Osteoblast (primary cell): ENCODE results near the gene RDX. TPM values are rescaled to one million over a fixed set of nuclear protein-coding genes. Genes with fewer than 3 reads are reported as not detected.

Experiments
- DNase-seq: peaks from one replicate; pipeline ENCODE4 v3.0.0; 2011; ENCODE audit warnings: low spot score, mixed read lengths; ENCODE audit not compliant: insufficient read length; ENCODE audit errors: missing footprints
- H2AFZ ChIP-seq: 2 replicates; pipeline ENCODE4 v1.6.0; 2011; ENCODE audit warnings: mild to moderate bottlenecking, low read length
- H3K27ac ChIP-seq: 2 replicates; pipeline ENCODE4 v1.5.1; 2011; ENCODE audit warnings: mild to moderate bottlenecking, low read depth, low read length, moderate library complexity
- H3K27me3 ChIP-seq: 2 replicates; pipeline ENCODE4 v1.6.0; 2012; ENCODE audit warnings: mild to moderate bottlenecking, control low read depth, inconsistent platforms, low read length, moderate library complexity; ENCODE audit not compliant: insufficient read depth
- H3K36me3 ChIP-seq: 2 replicates; pipeline ENCODE4 v1.5.1; 2011; ENCODE audit warnings: mild to moderate bottlenecking, low read length, control low read depth, moderate library complexity; ENCODE audit not compliant: insufficient read depth
- H3K4me1 ChIP-seq: 2 replicates; pipeline ENCODE4 v1.5.1; 2011; ENCODE audit warnings: mild to moderate bottlenecking, low read length, control low read depth, moderate library complexity; ENCODE audit not compliant: insufficient read depth
- H3K4me2 ChIP-seq: 2 replicates; pipeline ENCODE4 v1.6.0; 2011; ENCODE audit warnings: mild to moderate bottlenecking, low read length; ENCODE audit not compliant: insufficient read depth
- H3K4me3 ChIP-seq: fragments of 200-600 bp; sonication (generic); 3 replicates; pipeline ENCODE4 v1.5.1; 2012; ENCODE audit warnings: mild to moderate bottlenecking, low read length, inconsistent platforms; ENCODE audit not compliant: insufficient read depth
- H3K79me2 ChIP-seq: 2 replicates; pipeline ENCODE4 v1.6.0; 2012; ENCODE audit warnings: mild to moderate bottlenecking, low read length, control low read depth, inconsistent platforms; ENCODE audit not compliant: insufficient read depth
- H3K9me3 ChIP-seq: 2 replicates; pipeline ENCODE4 v1.5.1; 2011; ENCODE audit warnings: low read depth, low read length, control low read depth
- H4K20me1 ChIP-seq: 2 replicates; pipeline ENCODE4 v1.6.0; 2012; ENCODE audit warnings: mild to moderate bottlenecking, low read length, control low read depth; ENCODE audit not compliant: insufficient read depth
- total RNA-seq: library from RNA; depleted of rRNA; stranded (reverse); fragments of >200 nt; gene quantifications from 2 replicates; pipeline ENCODE4 v1.2.3, GENCODE V29; 2012
- TF ChIP-seq, protein P1 (sequence below): IDR thresholded peaks from 2 replicates; pipeline ENCODE4 v1.5.1; 2011; ENCODE audit warnings: mild to moderate bottlenecking, low read depth, low read length, moderate library complexity; ENCODE audit errors: extremely low read depth

Gene RDX
- total RNA-seq, 1 donor: 79.3 TPM

DNA sequence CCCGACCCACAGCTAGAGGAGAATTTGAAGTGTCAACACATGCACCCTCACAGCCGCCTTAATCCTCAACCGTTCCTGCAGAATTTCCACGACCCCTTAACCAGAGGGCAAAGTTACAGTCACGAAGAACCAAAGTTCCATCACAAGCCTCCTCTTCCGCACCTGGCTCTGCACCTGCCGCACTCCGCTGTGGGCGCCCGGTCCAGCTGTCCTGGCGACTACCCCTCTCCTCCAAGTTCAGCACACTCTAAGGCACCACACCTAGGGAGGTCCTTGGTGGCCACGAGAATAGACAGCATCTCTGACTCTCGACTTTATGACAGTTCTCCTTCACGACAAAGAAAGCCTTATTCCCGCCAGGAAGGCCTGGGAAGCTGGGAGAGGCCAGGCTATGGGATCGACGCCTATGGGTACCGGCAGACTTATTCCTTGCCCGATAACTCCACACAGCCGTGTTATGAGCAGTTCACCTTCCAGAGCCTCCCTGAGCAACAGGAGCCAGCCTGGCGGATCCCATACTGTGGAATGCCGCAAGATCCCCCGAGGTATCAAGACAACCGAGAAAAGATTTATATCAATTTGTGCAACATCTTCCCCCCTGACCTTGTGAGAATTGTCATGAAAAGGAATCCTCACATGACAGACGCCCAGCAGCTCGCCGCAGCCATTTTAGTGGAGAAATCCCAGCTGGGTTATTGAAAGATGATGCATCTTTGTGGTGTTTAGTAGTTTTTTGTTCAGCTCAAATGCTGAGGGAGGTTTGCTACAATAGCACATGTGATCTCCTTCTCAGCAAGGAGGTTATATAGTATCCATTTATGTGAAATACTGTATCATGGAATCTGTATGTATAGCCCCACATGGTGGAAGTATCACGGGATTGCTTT, 131.1 kb downstream of the RDX start:
- TF ChIP-seq, protein P1, sequence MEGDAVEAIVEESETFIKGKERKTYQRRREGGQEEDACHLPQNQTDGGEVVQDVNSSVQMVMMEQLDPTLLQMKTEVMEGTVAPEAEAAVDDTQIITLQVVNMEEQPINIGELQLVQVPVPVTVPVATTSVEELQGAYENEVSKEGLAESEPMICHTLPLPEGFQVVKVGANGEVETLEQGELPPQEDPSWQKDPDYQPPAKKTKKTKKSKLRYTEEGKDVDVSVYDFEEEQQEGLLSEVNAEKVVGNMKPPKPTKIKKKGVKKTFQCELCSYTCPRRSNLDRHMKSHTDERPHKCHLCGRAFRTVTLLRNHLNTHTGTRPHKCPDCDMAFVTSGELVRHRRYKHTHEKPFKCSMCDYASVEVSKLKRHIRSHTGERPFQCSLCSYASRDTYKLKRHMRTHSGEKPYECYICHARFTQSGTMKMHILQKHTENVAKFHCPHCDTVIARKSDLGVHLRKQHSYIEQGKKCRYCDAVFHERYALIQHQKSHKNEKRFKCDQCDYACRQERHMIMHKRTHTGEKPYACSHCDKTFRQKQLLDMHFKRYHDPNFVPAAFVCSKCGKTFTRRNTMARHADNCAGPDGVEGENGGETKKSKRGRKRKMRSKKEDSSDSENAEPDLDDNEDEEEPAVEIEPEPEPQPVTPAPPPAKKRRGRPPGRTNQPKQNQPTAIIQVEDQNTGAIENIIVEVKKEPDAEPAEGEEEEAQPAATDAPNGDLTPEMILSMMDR: no peak
- DNase-seq: no peak
- Histone ChIP-seq H3K4me2 (no peak overlapping the region), H3K27me3 (no peaks in the 10 kb centered on the region), H3K79me2 (no peaks in the 10 kb centered on the region), H4K20me1 (no peaks in the 10 kb centered on the region), H3K36me3 (peaks cover 15% of the 10 kb centered on the region), H3K9me3 (no peaks in the 10 kb centered on the region), H3K4me1 (no peaks in the 10 kb centered on the region), H2AFZ (no peak overlapping the region), H3K27ac (no peak overlapping the region), H3K4me3 (no peak overlapping the region)

- H3K27me3 ChIP-seq: no peaks in the 10 kb centered on the region
- no peaks in the 10 kb centered on the region for H3K9me3 ChIP-seq
Measured at GRCh38 chr11:110162216-110162615, 134.2 kb downstream of the RDX start.

DNA sequence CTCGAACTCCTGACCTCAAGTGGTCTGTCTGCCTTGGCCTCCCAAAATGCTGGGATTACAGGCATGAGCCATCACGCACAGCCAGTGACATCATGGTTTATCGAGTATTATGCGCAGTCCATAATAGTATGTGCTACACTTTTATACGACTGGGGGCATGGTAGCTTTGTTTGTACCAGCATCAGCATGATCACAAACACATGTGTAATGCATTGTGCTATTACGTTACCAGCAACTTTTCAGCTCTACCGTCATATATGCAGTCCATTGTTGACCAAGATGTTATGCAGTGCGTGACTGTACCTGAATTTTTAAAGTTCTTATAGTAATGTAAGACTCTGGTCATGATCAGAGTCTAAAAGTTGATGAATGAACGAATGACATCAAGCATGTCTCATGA, 135.4 kb downstream of the RDX start:
- H4K20me1 ChIP-seq: no peaks in the 10 kb centered on the region
- H3K27me3 ChIP-seq: no peaks in the 10 kb centered on the region
- no peak overlapping the region for H2AFZ ChIP-seq
- no peaks in the 10 kb centered on the region for H3K79me2 ChIP-seq
- H3K4me3 ChIP-seq: no peak overlapping the region
- no peaks in the 10 kb centered on the region for H3K4me1 ChIP-seq
- TF ChIP-seq, protein P1: no peak
- H3K36me3 ChIP-seq: peaks cover 15% of the 10 kb centered on the region
- H3K27ac ChIP-seq: no peak overlapping the region
- no peak for DNase-seq
- H3K9me3 ChIP-seq: no peaks in the 10 kb centered on the region
- no peak overlapping the region for H3K4me2 ChIP-seq

More at GRCh38 chr11:110162216-110162615, 134.2 kb downstream of the RDX start:
- no peak overlapping the region for H3K27ac ChIP-seq
- H3K4me1 ChIP-seq: no peaks in the 10 kb centered on the region
- no peaks in the 10 kb centered on the region for H3K79me2 ChIP-seq
- TF ChIP-seq, protein P1: no peak
- no peak overlapping the region for H3K4me2 ChIP-seq
- no peak overlapping the region for H2AFZ ChIP-seq
- H4K20me1 ChIP-seq: no peaks in the 10 kb centered on the region
- H3K36me3 ChIP-seq: peaks cover 15% of the 10 kb centered on the region
- no peak overlapping the region for H3K4me3 ChIP-seq
- no peak for DNase-seq

GRCh38 chr11:110160437-110160836, 136.0 kb downstream of the RDX start:
- TF ChIP-seq, protein P1: no peak
- no peak overlapping the region for H3K4me3 ChIP-seq
- no peak overlapping the region for H3K27ac ChIP-seq
- DNase-seq: no peak
- H4K20me1 ChIP-seq: no peaks in the 10 kb centered on the region
- peaks cover 14% of the 10 kb centered on the region for H3K36me3 ChIP-seq
- H3K9me3 ChIP-seq: no peaks in the 10 kb centered on the region
- no peak overlapping the region for H3K4me2 ChIP-seq
- no peaks in the 10 kb centered on the region for H3K79me2 ChIP-seq
- no peaks in the 10 kb centered on the region for H3K4me1 ChIP-seq
- H3K27me3 ChIP-seq: no peaks in the 10 kb centered on the region
- H2AFZ ChIP-seq: no peak overlapping the region
